ENCODE measurements around the gene KTN1. TPM values are rescaled to one million over a fixed set of nuclear protein-coding genes. Genes with fewer than 3 reads are reported as not detected.

KTN1 gene
- total RNA-seq, 6 donors from 2014 or later = 69.1 to 215 (median 116) TPM

- H3K4me3 ChIP-seq = no peak overlapping the region
- no peaks in the 10 kb centered on the region for H3K27me3 ChIP-seq
- TF ChIP-seq EP300 (IDR thresholded peaks at IDR 0.05) (no peak), POLR2AphosphoS5 (IDR thresholded peaks at IDR 0.05) (no peak), CTCF (IDR thresholded peaks at IDR 0.05) (no peak), POLR2A (IDR thresholded peaks at IDR 0.05) (no peak)
- DNase-seq (no peak), ATAC-seq (ENCODE audit: low FRiP score in 2 of 2) (no peak)
- H3K9me3 ChIP-seq = no peaks in the 10 kb centered on the region
- WGBS, 2 donors = 83 to 96% methylated on average over 4 of the region's 4 CpGs
- H3K4me1 ChIP-seq = peaks cover 5 to 21% (median 7%) of the 10 kb centered on the region in 4 donors
- no peaks in the 10 kb centered on the region for H3K36me3 ChIP-seq
- H3K27ac ChIP-seq = no peak overlapping the region
Observed at GRCh38 chr14:55603401-55603953, 23.5 kb downstream of the KTN1 start.

- Histone ChIP-seq H3K27me3 (no peaks in the 10 kb centered on the region), H3K4me3 (no peak overlapping the region), H3K4me1 (peaks cover 7 to 25% (median 9%) of the 10 kb centered on the region in 4 donors), H3K27ac (no peak overlapping the region), H3K36me3 (no peaks in the 10 kb centered on the region), H3K9me3 (no peaks in the 10 kb centered on the region)
- DNase-seq (no peak), ATAC-seq (ENCODE audit: low FRiP score in 2 of 2) (no peak)
- no peak for TF ChIP-seq POLR2AphosphoS5 (IDR thresholded peaks at IDR 0.05)
- TF ChIP-seq EP300 (IDR thresholded peaks at IDR 0.05) = no peak
- TF ChIP-seq CTCF (IDR thresholded peaks at IDR 0.05) = no peak
- TF ChIP-seq POLR2A (IDR thresholded peaks at IDR 0.05) = no peak
Observed at GRCh38 chr14:55604488-55604887, 24.5 kb downstream of the KTN1 start.

- H3K27ac ChIP-seq = no peak overlapping the region
Observed at GRCh38 chr14:55604900-55605418, 25.0 kb downstream of the KTN1 start.

GRCh38 chr14:55605793-55606192 is 25.8 kb downstream of the KTN1 start:
- Histone ChIP-seq H3K4me3 (no peak overlapping the region), H3K9me3 (no peaks in the 10 kb centered on the region), H3K4me1 (peaks cover 7 to 24% (median 10%) of the 10 kb centered on the region in 4 donors), H3K27me3 (no peaks in the 10 kb centered on the region), H3K27ac (no peak overlapping the region), H3K36me3 (no peaks in the 10 kb centered on the region)
- DNase-seq = no peak
- no peak for TF ChIP-seq POLR2A (IDR thresholded peaks at IDR 0.05)
- no peak for TF ChIP-seq POLR2AphosphoS5 (IDR thresholded peaks at IDR 0.05)
- TF ChIP-seq EP300 (IDR thresholded peaks at IDR 0.05) = no peak
- no peak for TF ChIP-seq CTCF (IDR thresholded peaks at IDR 0.05)
- 20 to 24% methylated on average over 1 of the region's 1 CpG for WGBS, 2 donors
- ATAC-seq (ENCODE audit: low FRiP score in 2 of 2) = no peak

More at GRCh38 chr14:55604900-55605418, 25.0 kb downstream of the KTN1 start:
- no peak for ATAC-seq (ENCODE audit: low FRiP score in 2 of 2)
- H3K4me1 ChIP-seq = peaks cover 7 to 27% (median 10%) of the 10 kb centered on the region in 4 donors
- WGBS, 2 donors = 78 to 87% methylated on average over 7 of the region's 7 CpGs
- no peaks in the 10 kb centered on the region for H3K9me3 ChIP-seq
- no peaks in the 10 kb centered on the region for H3K36me3 ChIP-seq
- no peak for DNase-seq
- no peak overlapping the region for H3K4me3 ChIP-seq
- TF ChIP-seq POLR2AphosphoS5 (IDR thresholded peaks at IDR 0.05) = no peak
- H3K27me3 ChIP-seq = no peaks in the 10 kb centered on the region

- Histone ChIP-seq H3K4me3 (no peak overlapping the region), H3K4me1 (peaks cover 7 to 24% (median 7%) of the 10 kb centered on the region in 4 donors), H3K27me3 (no peaks in the 10 kb centered on the region), H3K9me3 (no peaks in the 10 kb centered on the region), H3K36me3 (peaks cover 0 to 2% (median 0%) of the 10 kb centered on the region in 4 donors), H3K27ac (no peak overlapping the region)
- ATAC-seq (ENCODE audit: low FRiP score in 2 of 2) = no peak
- 77 to 80% methylated on average over 3 of the region's 3 CpGs for WGBS, 2 donors
- TF ChIP-seq EP300 (IDR thresholded peaks at IDR 0.05) (no peak), POLR2A (IDR thresholded peaks at IDR 0.05) (no peak), CTCF (IDR thresholded peaks at IDR 0.05) (no peak), POLR2AphosphoS5 (IDR thresholded peaks at IDR 0.05) (no peak)
- DNase-seq = no peak
Observed at GRCh38 chr14:55607386-55607785, 27.4 kb downstream of the KTN1 start.
